ENCODE measurements around the gene ZCCHC24.

GRCh38 chr10:79397575-79398303, 47.7 kb downstream of the ZCCHC24 start:
- no peak for TF ChIP-seq EZH2phosphoT487 (IDR thresholded peaks at IDR 0.05)
- TF ChIP-seq EZH2 (IDR thresholded peaks at IDR 0.05): no peak
